Tibial artery (tissue), 4 donors: ENCODE data around the gene FAM168B.

Source experiments
- DNase-seq, 2 donors: peaks; one replicate each; pipeline ENCODE4 v3.0.0-alpha.2; 2019
- H3K27ac ChIP-seq, 2 donors: fragments of 200-600 bp; sonication (generic) in 1 of 2; 1 replicate in 1 of 2; 2 replicates in 1 of 2; pipeline ENCODE4 v1.5.1; 2018 to 2019; ENCODE audit warnings: mild to moderate bottlenecking in 1 of 2
- H3K27me3 ChIP-seq, 2 donors: fragments of 200-600 bp; sonication (generic) in 1 of 2; one replicate each; pipeline versions ENCODE4 v1.5.1 to v1.6.0; 2016 to 2019
- H3K36me3 ChIP-seq, 3 donors: fragments of 200-600 bp; sonication (generic) in 2 of 3; one replicate each; pipeline ENCODE4 v1.5.1; 2016 to 2019; ENCODE audit warnings: mild to moderate bottlenecking in 2 of 3
- H3K4me1 ChIP-seq, 4 donors: fragments of 200-600 bp; sonication (generic) in 2 of 4; 1 replicate in 3 of 4; 2 replicates in 1 of 4; pipeline ENCODE4 v1.5.1; 2016 to 2019
- H3K4me3 ChIP-seq, 2 donors: fragments of 200-600 bp; sonication (generic) in 1 of 2; 1 replicate in 1 of 2; 2 replicates in 1 of 2; pipeline ENCODE4 v1.5.1; 2018 to 2019; ENCODE audit warnings: mild to moderate bottlenecking in 2 of 2
- H3K9me3 ChIP-seq, 3 donors: fragments of 200-600 bp; sonication (generic) in 1 of 3; one replicate each; pipeline ENCODE4 v1.5.1; 2016 to 2019
- CTCF ChIP-seq, 2 experiments: fragments of 200-600 bp in 1 of 2; fragments of 450-650 bp in 1 of 2; IDR thresholded peaks; one replicate each; pipeline ENCODE4 v1.5.1; 2017 to 2019; ENCODE audit warnings: antibody characterized with exemption in 2 of 2, mild to moderate bottlenecking in 1 of 2, moderate library complexity in 1 of 2
- intact Hi-C: fragments of 100-400 bp; cut with DNase I; formaldehyde crosslinking; loops from one replicate; pipeline ENCODE4 v1.15.0; 2023; ENCODE audit warnings: low total_unique reads

The FAM168B gene

GRCh38 chr2:131031431-131031841 lies 61.8 kb downstream of the FAM168B start:
- Histone ChIP-seq H3K4me3 (no peak overlapping the region), H3K9me3 (peaks cover 0 to 7% (median 0%) of the 10 kb centered on the region in 3 donors), H3K27ac (no peak overlapping the region), H3K27me3 (peaks cover 0 to 19% of the 10 kb centered on the region in 2 donors), H3K36me3 (no peaks in the 10 kb centered on the region), H3K4me1 (peaks cover 0 to 22% (median 14%) of the 10 kb centered on the region in 4 donors)
- no peak for DNase-seq
- intact Hi-C loops = no loop called here
- TF ChIP-seq CTCF (IDR thresholded peaks at IDR 0.05) = no peak

- Histone ChIP-seq H3K4me1 (peaks cover 0 to 16% (median 11%) of the 10 kb centered on the region in 4 donors), H3K27me3 (peaks cover 0 to 14% of the 10 kb centered on the region in 2 donors), H3K9me3 (peaks cover 0 to 7% (median 0%) of the 10 kb centered on the region in 3 donors), H3K27ac (no peak overlapping the region), H3K4me3 (no peak overlapping the region), H3K36me3 (no peaks in the 10 kb centered on the region)
- no peak for TF ChIP-seq CTCF (IDR thresholded peaks at IDR 0.05)
- DNase-seq = peak in 1 of 2 donors; percentile 55
- intact Hi-C loops = no loop called here
Observed at GRCh38 chr2:131030478-131030971, 62.7 kb downstream of the FAM168B start.

GRCh38 chr2:131029812-131030211 lies 63.4 kb downstream of the FAM168B start:
- Histone ChIP-seq H3K4me3 (no peak overlapping the region), H3K36me3 (no peaks in the 10 kb centered on the region), H3K9me3 (peaks cover 0 to 7% (median 0%) of the 10 kb centered on the region in 3 donors), H3K4me1 (peaks cover 0 to 10% (median 7%) of the 10 kb centered on the region in 4 donors), H3K27me3 (peaks cover 0 to 9% of the 10 kb centered on the region in 2 donors), H3K27ac (no peak overlapping the region)
- DNase-seq = no peak
- no peak for TF ChIP-seq CTCF (IDR thresholded peaks at IDR 0.05)
- intact Hi-C loops = no loop called here

- Histone ChIP-seq H3K27ac (no peak overlapping the region), H3K36me3 (no peaks in the 10 kb centered on the region), H3K4me3 (no peak overlapping the region), H3K9me3 (peaks cover 0 to 7% (median 0%) of the 10 kb centered on the region in 3 donors), H3K27me3 (peaks cover 0 to 2% of the 10 kb centered on the region in 2 donors), H3K4me1 (no peaks in the 10 kb centered on the region)
- no peak for TF ChIP-seq CTCF (IDR thresholded peaks at IDR 0.05)
- peak in 1 of 2 donors; percentile 52 for DNase-seq
- intact Hi-C loops = no loop called here
Observed at GRCh38 chr2:131027566-131028528, 65.4 kb downstream of the FAM168B start.

GRCh38 chr2:131026919-131027318 lies 66.3 kb downstream of the FAM168B start:
- Histone ChIP-seq H3K9me3 (peaks cover 0 to 7% (median 0%) of the 10 kb centered on the region in 3 donors), H3K4me3 (no peak overlapping the region), H3K4me1 (no peaks in the 10 kb centered on the region), H3K27ac (no peak overlapping the region), H3K27me3 (peaks cover 0 to 2% of the 10 kb centered on the region in 2 donors), H3K36me3 (no peaks in the 10 kb centered on the region)
- no peak for DNase-seq
- TF ChIP-seq CTCF (IDR thresholded peaks at IDR 0.05) = no peak
- intact Hi-C loops = no loop called here
